HepG2 (cell line): ENCODE results near the gene CCZ1B. TPM values are rescaled to one million over a fixed set of nuclear protein-coding genes. Genes with fewer than 3 reads are reported as not detected.
"Not testable (repeated sequence)": the region's sequence is repeated elsewhere in the genome, so short reads cannot be mapped to it uniquely, and the experiment has no call there.

ENCODE experiments used
- ARID5B ChIP-seq: IDR thresholded peaks from 2 replicates; pipeline ENCODE4 v1.4.0; 2020; ENCODE audit warnings: mild to moderate bottlenecking, missing genetic modification reagents
- EHMT2 ChIP-seq: fragments of 200-600 bp; sonication (generic); IDR thresholded peaks from 2 replicates; pipeline ENCODE4 v1.7.0; 2017; ENCODE audit warnings: antibody characterized with exemption, low read depth, low read length, borderline replicate concordance
- HNF4A ChIP-seq: sonication (generic); formaldehyde crosslinking; IDR thresholded peaks from 2 replicates; pipeline ENCODE4 v1.4.0; 2020; ENCODE audit warnings: missing genetic modification reagents
- KDM2A ChIP-seq: sonication (generic); formaldehyde crosslinking; IDR thresholded peaks from 2 replicates; pipeline ENCODE4 v1.4.0; 2020; ENCODE audit warnings: low read depth, missing genetic modification reagents, borderline replicate concordance
- NCOR1 ChIP-seq: fragments of 200-600 bp; sonication (generic); IDR thresholded peaks from 2 replicates; pipeline ENCODE4 v1.7.0; 2017; ENCODE audit warnings: antibody characterized with exemption, low read length, borderline replicate concordance
- SOX13 ChIP-seq, 3 experiments: fragments of 450-650 bp in 1 of 3; sonication (generic) in 1 of 3; formaldehyde crosslinking in 1 of 3; IDR thresholded peaks in 2 of 3; conservative IDR thresholded peaks in 1 of 3; 2 replicates each; pipeline versions ENCODE4 v1.5.0 to v1.6.1; 2016 to 2020; ENCODE audit warnings: antibody characterized with exemption in 1 of 3, mild to moderate bottlenecking in 1 of 3, missing compliant biosample characterization in 1 of 3, missing genetic modification reagents in 1 of 3, moderate library complexity in 1 of 3
- polyA plus RNA-seq, 8 experiments: library from polyadenylated mRNA; depleted of rRNA in 3 of 8; stranded (reverse) in 7 of 8; unstranded in 1 of 8; fragments of >200 nt; fragmentation: Illumina TruSeq in 4 of 8; extraction: Trizol in 4 of 8; gene quantifications; 2 replicates each; pipeline versions ENCODE4 v1.2.1 to v1.2.3, GENCODE V29; 2011 to 2016; ENCODE audit warnings: low read depth in 4 of 8, missing spikeins in 1 of 8, mixed read lengths in 1 of 8; ENCODE audit not compliant: insufficient read depth in 1 of 8
- total RNA-seq, 5 experiments: library from RNA; depleted of rRNA; stranded (reverse); fragments of >200 nt; fragmentation: Illumina TruSeq; extraction: Trizol; gene quantifications; 2 replicates each; pipeline ENCODE4 v1.2.3, GENCODE V29; 2016; ENCODE audit warnings: low read depth in 1 of 5

CCZ1B gene
- total and polyA plus RNA-seq, 2 of the 13 experiments (the other 11 are each of a cell fraction or from before 2014, with no cell fraction given), result 24.4 to 50.0 TPM

GRCh38 chr7:6872246-6872945 lies 46.3 kb upstream of the CCZ1B start (continued):
- TF ChIP-seq ARID5B (CRISPR knock-in tag), result peak; percentile 27; the same call in 1 of the 2 replicates
- TF ChIP-seq HNF4A (CRISPR knock-in tag), result peak; percentile 68
- 0 out of 2 replicates have a peak, but pooled peaks have one; percentile 20 for TF ChIP-seq KDM2A (CRISPR knock-in tag)
- not testable (repeated sequence) for TF ChIP-seq SOX13 (IDR thresholded peaks at IDR 0.05)
- TF ChIP-seq SOX13 (CRISPR knock-in tag; conservative IDR thresholded peaks at IDR 0.05 in 1 of 2, IDR thresholded peaks at IDR 0.05 in 1 of 2), result peak in 1 of 2 experiments; percentile 47; a peak in 2 of 4 replicates
- peak; percentile 32; the same call in 1 of the 2 replicates for TF ChIP-seq EHMT2
- 0 out of 2 replicates have a peak, but pooled peaks have one; percentile 16 for TF ChIP-seq NCOR1
- TF ChIP-seq, all 625 proteins: peak for 11; not testable (repeated sequence) for 614
